Thyroid gland (tissue), 4 donors: Measurements from ENCODE around the gene RTTN. TPM values are rescaled to one million over a fixed set of nuclear protein-coding genes. Genes with fewer than 3 reads are reported as not detected.

Source experiments
- DNase-seq, 2 donors: peaks; one replicate each; pipeline ENCODE4 v3.0.0-alpha.2; 2019
- H3K27ac ChIP-seq, 3 donors: fragments of 200-600 bp; sonication (generic); 1 replicate in 2 of 3; 2 replicates in 1 of 3; pipeline ENCODE4 v1.5.1; 2016 to 2019; ENCODE audit warnings: mild to moderate bottlenecking in 1 of 3, moderate library complexity in 1 of 3
- H3K27me3 ChIP-seq: fragments of 200-600 bp; sonication (generic); one replicate; pipeline ENCODE4 v1.5.1; 2019
- H3K36me3 ChIP-seq, 2 donors: fragments of 200-600 bp; sonication (generic); one replicate each; pipeline ENCODE4 v1.5.1; 2016 to 2019
- H3K4me1 ChIP-seq, 2 donors: fragments of 200-600 bp; sonication (generic); one replicate each; pipeline ENCODE4 v1.5.1; 2017 to 2019
- H3K4me3 ChIP-seq, 3 donors: fragments of 200-600 bp; sonication (generic); replicated peaks in 1 of 3; 1 replicate in 2 of 3; 2 replicates in 1 of 3; pipeline ENCODE4 v1.5.1; 2016; ENCODE audit warnings: mild to moderate bottlenecking in 1 of 3
- H3K9me3 ChIP-seq: fragments of 200-600 bp; sonication (generic); one replicate; pipeline ENCODE4 v1.5.1; 2017
- CTCF ChIP-seq, 6 experiments: fragments of 200-600 bp in 3 of 6; fragments of 450-650 bp in 3 of 6; sonication (generic) in 3 of 6; IDR thresholded peaks; one replicate each; pipeline ENCODE4 v1.5.1; 2016 to 2019; ENCODE audit warnings: antibody characterized with exemption in 6 of 6, mild to moderate bottlenecking in 2 of 6, inconsistent platforms in 1 of 6, moderate library complexity in 1 of 6
- POLR2A ChIP-seq, 2 donors: fragments of 450-650 bp; IDR thresholded peaks; one replicate each; pipeline ENCODE4 v1.6.1; 2017; ENCODE audit warnings: antibody characterized with exemption in 2 of 2, mild to moderate bottlenecking in 2 of 2, moderate library complexity in 1 of 2
- WGBS, 2 donors: methylation state at CpG; one replicate each; pipeline ENCODE4 v1.1.5; 2017; 5-methylcytosine and 5-hydroxymethylcytosine counted together
- intact Hi-C: fragments of 100-400 bp; cut with DNase I; formaldehyde crosslinking; loops from one replicate; pipeline ENCODE4 v1.15.1; 2023
- total RNA-seq, 4 donors: library from RNA; depleted of rRNA; stranded (reverse); fragments of >200 nt; gene quantifications; one replicate each; pipeline ENCODE4 v1.2.3, GENCODE V29; 2016

RTTN gene
- total RNA-seq, 4 donors from 2014 or later, result 12.6 to 34.6 (median 19.3) TPM

GRCh38 chr18:70019991-70020390 lies 185.5 kb downstream of the RTTN start:
- intact Hi-C loops, result no loop called here
- WGBS, 2 donors, result 92 to 96% methylated on average over 2 of the region's 2 CpGs
- Histone ChIP-seq H3K27ac (no peak overlapping the region), H3K4me3 (no peak overlapping the region), H3K4me1 (peaks cover 0 to 15% of the 10 kb centered on the region in 2 donors), H3K9me3 (no peaks in the 10 kb centered on the region), H3K36me3 (no peaks in the 10 kb centered on the region), H3K27me3 (no peaks in the 10 kb centered on the region)
- no peak for TF ChIP-seq POLR2A (IDR thresholded peaks at IDR 0.05)
- no peak for TF ChIP-seq CTCF (IDR thresholded peaks at IDR 0.05)
- DNase-seq, result no peak

DNA sequence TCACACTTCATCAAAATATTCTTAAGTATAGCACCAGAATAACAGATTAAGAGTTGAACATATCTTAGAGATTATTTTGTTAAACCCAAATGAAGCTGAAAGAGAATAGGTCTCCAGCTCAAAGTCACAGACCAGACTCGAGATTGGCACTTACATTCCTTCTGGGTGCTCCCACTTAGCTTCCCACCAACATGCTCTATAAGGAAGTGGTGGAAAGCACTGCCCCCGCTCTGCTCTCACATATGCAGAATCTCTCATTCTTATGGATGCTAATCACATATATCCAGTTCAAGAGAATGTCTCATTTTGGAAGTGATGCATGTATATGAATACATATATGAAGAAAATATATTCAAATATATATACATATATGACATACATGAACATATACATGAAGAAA lies 186.4 kb downstream of the RTTN start:
- intact Hi-C loops, result no loop called here
- Histone ChIP-seq H3K27me3 (no peaks in the 10 kb centered on the region), H3K4me3 (no peak overlapping the region), H3K27ac (no peak overlapping the region), H3K36me3 (no peaks in the 10 kb centered on the region), H3K4me1 (peaks cover 6 to 23% of the 10 kb centered on the region in 2 donors), H3K9me3 (no peaks in the 10 kb centered on the region)
- no peak for DNase-seq
- TF ChIP-seq CTCF (IDR thresholded peaks at IDR 0.05), result no peak
- TF ChIP-seq POLR2A (IDR thresholded peaks at IDR 0.05), result no peak
- WGBS, 2 donors, result 77 to 78% methylated on average over 2 of the region's 2 CpGs

- intact Hi-C loops, result no loop called here
- Histone ChIP-seq H3K4me1 (peaks cover 6 to 18% of the 10 kb centered on the region in 2 donors), H3K27me3 (no peaks in the 10 kb centered on the region), H3K27ac (peak overlapping the region; percentile 55 to 84 (median 63)), H3K4me3 (no peak overlapping the region), H3K9me3 (no peaks in the 10 kb centered on the region), H3K36me3 (no peaks in the 10 kb centered on the region)
- TF ChIP-seq CTCF (IDR thresholded peaks at IDR 0.05) (no peak), POLR2A (IDR thresholded peaks at IDR 0.05) (no peak)
- WGBS, 2 donors, result 23 to 43% methylated on average over 7 of the region's 7 CpGs
- peak; percentile 83 to 86 for DNase-seq
These were observed 190.4 kb downstream of the RTTN start for GRCh38 chr18:70015127-70015526.

DNA sequence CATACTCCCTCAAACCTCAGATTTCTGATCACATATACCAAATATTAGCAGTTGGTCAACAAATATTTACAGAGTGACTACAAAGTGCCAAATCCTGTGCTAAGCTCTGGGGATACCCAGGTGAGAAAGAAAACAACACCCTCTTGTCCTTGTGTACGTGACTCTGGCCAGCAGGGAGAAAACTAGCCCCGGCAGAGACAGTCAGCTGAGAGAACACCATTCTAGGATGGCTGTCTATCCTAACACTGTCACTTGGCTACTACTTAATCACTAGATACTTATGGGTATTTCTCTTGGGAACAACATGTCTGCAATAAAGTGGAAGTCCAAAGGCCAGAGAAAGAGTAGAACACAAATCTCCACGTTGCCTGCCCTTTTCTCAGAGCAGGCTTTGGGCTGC lies 199.9 kb downstream of the RTTN start:
- Histone ChIP-seq H3K36me3 (no peaks in the 10 kb centered on the region), H3K27me3 (no peaks in the 10 kb centered on the region), H3K4me1 (no peaks in the 10 kb centered on the region), H3K27ac (no peak overlapping the region), H3K9me3 (no peaks in the 10 kb centered on the region), H3K4me3 (no peak overlapping the region)
- DNase-seq, result no peak
- intact Hi-C loops, result no loop called here
- WGBS, 2 donors, result 86 to 87% methylated on average over 3 of the region's 3 CpGs
- no peak for TF ChIP-seq POLR2A (IDR thresholded peaks at IDR 0.05)

DNA sequence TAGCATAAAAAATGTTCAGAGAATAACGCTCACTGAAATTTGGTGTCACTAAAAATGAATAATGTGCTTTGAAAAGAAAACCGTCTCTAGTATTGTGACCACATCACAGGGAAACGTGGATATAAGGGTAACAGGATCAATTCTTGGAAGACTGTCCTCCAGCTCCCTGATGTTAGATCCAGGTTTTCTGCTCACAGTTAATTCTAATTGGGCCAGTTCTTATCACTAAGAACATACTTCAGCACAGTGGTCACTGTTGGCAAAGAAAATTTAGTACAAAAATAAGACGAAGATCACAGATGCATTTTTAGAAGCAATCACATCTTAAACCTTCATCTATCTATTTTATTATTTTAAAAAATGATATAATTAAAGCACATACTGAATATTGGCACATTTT lies 200.8 kb downstream of the RTTN start:
- TF ChIP-seq POLR2A (IDR thresholded peaks at IDR 0.05) (no peak), CTCF (IDR thresholded peaks at IDR 0.05) (no peak)
- Histone ChIP-seq H3K36me3 (no peaks in the 10 kb centered on the region), H3K27me3 (no peaks in the 10 kb centered on the region), H3K27ac (no peak overlapping the region), H3K4me1 (no peaks in the 10 kb centered on the region), H3K4me3 (no peak overlapping the region), H3K9me3 (no peaks in the 10 kb centered on the region)
- WGBS, 2 donors, result 80 to 87% methylated on average over 4 of the region's 4 CpGs
- intact Hi-C loops, result no loop called here
- DNase-seq, result no peak

DNA sequence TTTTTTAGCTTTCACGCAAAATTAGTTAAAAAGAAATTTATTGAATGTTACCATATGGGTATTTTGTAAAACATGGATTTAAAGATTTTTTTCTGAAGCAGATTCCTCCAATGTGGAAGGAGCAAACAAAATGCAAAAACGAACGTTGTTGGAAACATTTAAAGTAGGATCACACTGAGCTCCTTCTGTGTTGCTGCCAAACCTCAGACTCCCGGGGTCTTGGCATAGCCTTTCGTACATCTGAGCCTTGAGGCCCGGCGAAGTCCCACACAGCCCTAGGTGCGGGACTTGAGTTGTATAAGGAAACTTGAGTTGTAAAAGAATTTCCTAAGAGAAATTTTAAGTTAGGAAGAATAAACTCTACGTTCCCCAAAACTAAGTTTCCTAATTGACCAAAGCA lies 205.8 kb downstream of the RTTN start:
- no peaks in the 10 kb centered on the region for H3K9me3 ChIP-seq
- H3K27ac ChIP-seq, result no peak overlapping the region
- H3K36me3 ChIP-seq, result no peaks in the 10 kb centered on the region
- no peak for TF ChIP-seq POLR2A (IDR thresholded peaks at IDR 0.05)
- no peak for TF ChIP-seq CTCF (IDR thresholded peaks at IDR 0.05)
- intact Hi-C loops, result no loop called here
- DNase-seq, result no peak
- 78 to 84% methylated on average over 9 of the region's 9 CpGs for WGBS, 2 donors
- no peaks in the 10 kb centered on the region for H3K27me3 ChIP-seq
- no peak overlapping the region for H3K4me3 ChIP-seq
- H3K4me1 ChIP-seq, result peaks cover 18 to 30% of the 10 kb centered on the region in 2 donors
